Tibial artery (tissue), 4 donors: ENCODE measurements around the gene FAM83F.
"Not testable (repeated sequence)": the region's sequence is repeated elsewhere in the genome, so short reads cannot be mapped to it uniquely, and the experiment has no call there.

Source experiments
- DNase-seq, 2 donors: peaks; one replicate each; pipeline ENCODE4 v3.0.0-alpha.2; 2019
- H3K27ac ChIP-seq, 2 donors: fragments of 200-600 bp; sonication (generic) in 1 of 2; 1 replicate in 1 of 2; 2 replicates in 1 of 2; pipeline ENCODE4 v1.5.1; 2018 to 2019; ENCODE audit warnings: mild to moderate bottlenecking in 1 of 2
- H3K27me3 ChIP-seq, 2 donors: fragments of 200-600 bp; sonication (generic) in 1 of 2; one replicate each; pipeline versions ENCODE4 v1.5.1 to v1.6.0; 2016 to 2019
- H3K36me3 ChIP-seq, 3 donors: fragments of 200-600 bp; sonication (generic) in 2 of 3; one replicate each; pipeline ENCODE4 v1.5.1; 2016 to 2019; ENCODE audit warnings: mild to moderate bottlenecking in 2 of 3
- H3K4me1 ChIP-seq, 4 donors: fragments of 200-600 bp; sonication (generic) in 2 of 4; 1 replicate in 3 of 4; 2 replicates in 1 of 4; pipeline ENCODE4 v1.5.1; 2016 to 2019
- H3K4me3 ChIP-seq, 2 donors: fragments of 200-600 bp; sonication (generic) in 1 of 2; 1 replicate in 1 of 2; 2 replicates in 1 of 2; pipeline ENCODE4 v1.5.1; 2018 to 2019; ENCODE audit warnings: mild to moderate bottlenecking in 2 of 2
- H3K9me3 ChIP-seq, 3 donors: fragments of 200-600 bp; sonication (generic) in 1 of 3; one replicate each; pipeline ENCODE4 v1.5.1; 2016 to 2019
- intact Hi-C: fragments of 100-400 bp; cut with DNase I; formaldehyde crosslinking; loops from one replicate; pipeline ENCODE4 v1.15.0; 2023; ENCODE audit warnings: low total_unique reads
- TF ChIP-seq, protein P1 (sequence below), 2 experiments: fragments of 200-600 bp in 1 of 2; fragments of 450-650 bp in 1 of 2; IDR thresholded peaks; one replicate each; pipeline ENCODE4 v1.5.1; 2017 to 2019; ENCODE audit warnings: antibody characterized with exemption in 2 of 2, mild to moderate bottlenecking in 1 of 2, moderate library complexity in 1 of 2

Gene FAM83F

DNA sequence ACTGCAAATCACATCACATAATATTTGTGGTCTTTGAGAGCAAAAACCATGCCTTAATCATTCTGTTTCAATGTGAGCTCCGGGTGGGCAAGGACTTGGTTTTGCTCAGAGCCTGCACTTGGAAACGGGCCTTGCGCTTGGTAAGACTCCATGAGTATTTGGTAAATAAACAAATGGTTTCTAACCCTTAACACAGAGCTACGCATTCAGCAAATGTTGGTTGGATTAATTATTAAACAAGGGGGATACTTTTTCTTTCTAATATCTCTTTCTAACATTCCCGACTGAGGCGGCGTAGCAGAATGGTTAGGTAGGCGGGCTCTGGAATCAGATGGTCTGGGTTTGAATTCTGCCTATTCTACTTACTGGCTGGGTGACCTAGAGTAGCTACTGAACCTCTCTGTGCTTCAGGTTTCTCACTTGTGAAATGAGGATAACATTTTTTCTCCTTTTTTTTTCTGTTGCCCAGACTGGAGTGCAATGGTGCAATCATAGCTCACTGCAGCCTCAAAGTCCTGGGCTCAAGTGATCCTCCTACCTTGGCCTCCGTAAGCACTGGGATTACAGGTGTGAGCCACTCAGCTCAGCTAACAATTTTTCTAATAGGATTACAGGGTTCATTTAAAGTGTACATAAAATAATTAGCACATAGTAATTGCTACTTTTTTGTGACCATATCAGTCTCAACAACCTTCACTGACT lies 3.4 kb upstream of the FAM83F start:
- H3K4me1 ChIP-seq = peaks cover 0 to 12% (median 7%) of the 10 kb centered on the region in 4 donors
- peaks cover 0 to 43% of the 10 kb centered on the region in 2 donors for H3K27me3 ChIP-seq
- no peak overlapping the region for H3K27ac ChIP-seq
- no peaks in the 10 kb centered on the region for H3K36me3 ChIP-seq
- DNase-seq = no peak
- TF ChIP-seq, protein P1, sequence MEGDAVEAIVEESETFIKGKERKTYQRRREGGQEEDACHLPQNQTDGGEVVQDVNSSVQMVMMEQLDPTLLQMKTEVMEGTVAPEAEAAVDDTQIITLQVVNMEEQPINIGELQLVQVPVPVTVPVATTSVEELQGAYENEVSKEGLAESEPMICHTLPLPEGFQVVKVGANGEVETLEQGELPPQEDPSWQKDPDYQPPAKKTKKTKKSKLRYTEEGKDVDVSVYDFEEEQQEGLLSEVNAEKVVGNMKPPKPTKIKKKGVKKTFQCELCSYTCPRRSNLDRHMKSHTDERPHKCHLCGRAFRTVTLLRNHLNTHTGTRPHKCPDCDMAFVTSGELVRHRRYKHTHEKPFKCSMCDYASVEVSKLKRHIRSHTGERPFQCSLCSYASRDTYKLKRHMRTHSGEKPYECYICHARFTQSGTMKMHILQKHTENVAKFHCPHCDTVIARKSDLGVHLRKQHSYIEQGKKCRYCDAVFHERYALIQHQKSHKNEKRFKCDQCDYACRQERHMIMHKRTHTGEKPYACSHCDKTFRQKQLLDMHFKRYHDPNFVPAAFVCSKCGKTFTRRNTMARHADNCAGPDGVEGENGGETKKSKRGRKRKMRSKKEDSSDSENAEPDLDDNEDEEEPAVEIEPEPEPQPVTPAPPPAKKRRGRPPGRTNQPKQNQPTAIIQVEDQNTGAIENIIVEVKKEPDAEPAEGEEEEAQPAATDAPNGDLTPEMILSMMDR (IDR thresholded peaks at IDR 0.05) = no peak
- no peaks in the 10 kb centered on the region for H3K9me3 ChIP-seq
- intact Hi-C loops = no loop called here
- H3K4me3 ChIP-seq = no peak overlapping the region

DNA sequence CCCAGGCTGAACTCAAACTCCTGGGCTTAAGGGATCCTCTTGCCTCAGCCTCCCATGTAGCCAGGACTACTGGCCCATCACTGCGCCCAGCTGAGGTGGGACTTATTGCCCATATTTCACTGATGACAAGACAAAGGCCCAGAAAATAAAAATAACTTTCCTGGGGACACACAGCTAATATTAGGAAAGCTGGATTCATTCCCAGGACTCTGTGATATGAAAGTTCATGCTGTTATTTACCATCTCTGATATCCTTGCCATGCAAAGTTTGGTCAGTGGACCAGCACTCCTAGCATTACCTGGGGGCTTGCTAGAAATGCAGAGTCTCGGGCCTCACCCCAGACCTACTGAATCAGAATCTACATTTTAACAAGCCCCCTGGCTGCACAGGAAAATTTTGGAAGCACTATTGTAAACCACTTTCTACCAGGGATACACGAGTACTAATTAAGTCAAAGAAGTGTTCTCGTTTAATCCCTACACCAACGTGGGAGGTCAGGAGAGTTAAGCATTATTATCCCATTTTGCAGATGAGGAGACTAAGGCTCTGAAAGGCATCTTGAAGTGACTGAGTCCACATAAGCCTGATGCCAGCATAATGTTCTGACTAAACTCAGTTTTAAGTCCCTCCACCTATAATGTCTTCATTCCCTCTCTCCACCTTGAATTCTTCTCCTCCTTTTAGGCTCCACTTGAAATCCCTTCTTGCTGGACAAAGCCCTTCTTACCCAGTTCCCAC lies 2.5 kb upstream of the FAM83F start:
- TF ChIP-seq, protein P1 (IDR thresholded peaks at IDR 0.05) = no peak
- Histone ChIP-seq H3K4me1 (peaks cover 0 to 12% (median 7%) of the 10 kb centered on the region in 4 donors), H3K9me3 (no peaks in the 10 kb centered on the region), H3K36me3 (no peaks in the 10 kb centered on the region), H3K27me3 (peaks cover 0 to 53% of the 10 kb centered on the region in 2 donors), H3K27ac (no peak overlapping the region), H3K4me3 (no peak overlapping the region)
- DNase-seq = no peak
- intact Hi-C loops = no loop called here

- H3K9me3 ChIP-seq, intact Hi-C loops, H3K4me3 ChIP-seq, DNase-seq, H3K27ac ChIP-seq, H3K36me3 ChIP-seq: not testable (repeated sequence)
- Histone ChIP-seq H3K4me1 (peaks cover 0 to 17% (median 7%) of the 10 kb centered on the region in 4 donors), H3K27me3 (peaks cover 0 to 59% of the 10 kb centered on the region in 2 donors)
These were observed 1.9 kb upstream of the FAM83F start for GRCh38 chr22:39992894-39993293.

DNA sequence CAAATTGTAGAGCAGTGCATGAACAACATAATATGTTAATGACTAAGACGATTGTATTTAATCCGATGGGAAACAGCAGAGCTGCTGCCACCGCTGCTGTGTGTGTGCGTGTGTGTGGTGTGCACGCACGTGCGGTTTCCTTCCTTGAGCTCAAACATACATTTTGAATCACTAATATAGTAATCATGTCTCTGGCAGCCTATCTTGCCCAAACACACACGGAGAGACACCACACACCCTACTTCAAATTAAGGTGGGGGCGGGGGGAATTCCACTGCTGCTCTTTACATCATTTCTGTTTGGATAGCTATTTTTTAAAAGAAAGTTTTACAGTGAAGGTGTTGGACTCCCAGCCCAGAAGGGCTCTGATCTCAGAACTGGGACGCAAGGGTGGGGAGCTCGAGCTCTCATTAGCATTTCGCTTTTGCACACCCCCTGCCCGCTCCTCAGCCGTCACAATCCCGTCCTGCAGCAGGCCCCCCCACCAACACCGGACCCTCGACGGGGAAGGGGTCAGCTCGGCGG lies 651 bp upstream of the FAM83F start:
- no peak overlapping the region for H3K4me3 ChIP-seq
- intact Hi-C loops = no loop called here
- TF ChIP-seq, protein P1 (IDR thresholded peaks at IDR 0.05) = no peak

GRCh38 chr22:39995393-39996252 lies 869 bp downstream of the FAM83F start:
- Histone ChIP-seq H3K36me3 (no peaks in the 10 kb centered on the region), H3K27me3 (peaks cover 0 to 74% of the 10 kb centered on the region in 2 donors), H3K4me3 (no peak overlapping the region), H3K9me3 (no peaks in the 10 kb centered on the region), H3K27ac (no peak overlapping the region), H3K4me1 (peaks cover 0 to 38% (median 7%) of the 10 kb centered on the region in 4 donors)
- TF ChIP-seq, protein P1 (IDR thresholded peaks at IDR 0.05) = no peak
- no peak for DNase-seq
- intact Hi-C loops = no loop called here

More for the DNA sequence above, 651 bp upstream of the FAM83F start:
- peaks cover 0 to 28% (median 7%) of the 10 kb centered on the region in 4 donors for H3K4me1 ChIP-seq
- no peak for DNase-seq
- H3K27ac ChIP-seq = no peak overlapping the region
- H3K9me3 ChIP-seq = no peaks in the 10 kb centered on the region
- H3K36me3 ChIP-seq = no peaks in the 10 kb centered on the region
- H3K27me3 ChIP-seq = peaks cover 0 to 63% of the 10 kb centered on the region in 2 donors
